Cardiac septum (tissue), 1 donor: Measurements from ENCODE around the gene SLC1A3. TPM values are rescaled to one million over a fixed set of nuclear protein-coding genes. Genes with fewer than 3 reads are reported as not detected.
"Not testable (repeated sequence)": the region's sequence is repeated elsewhere in the genome, so short reads cannot be mapped to it uniquely, and the experiment has no call there.

Source experiments
- DNase-seq: peaks from one replicate; pipeline ENCODE4 v3.0.0-alpha.2; 2020; ENCODE audit warnings: low spot score
- intact Hi-C: fragments of 100-400 bp; cut with DNase I; formaldehyde crosslinking; loops from one replicate; pipeline ENCODE4 v1.14.0; 2022
- total RNA-seq: library from RNA; stranded (reverse); fragmentation: NEBNext Ultra II Directional; extraction: Animal tissue kit (Norgen Biotek cat#: 25700); gene quantifications from one replicate; pipeline ENCODE4 v1.2.1, GENCODE V29; 2021
- donor health status: DM: no; HTN: no; CAD: no.

The SLC1A3 gene
- total RNA-seq, 1 donor from 2014 or later = 53.0 TPM

GRCh38 chr5:36623832-36624231, 17.4 kb downstream of the SLC1A3 start:
- no peak for DNase-seq
- intact Hi-C loops = no loop called here

GRCh38 chr5:36624277-36624676, 17.9 kb downstream of the SLC1A3 start:
- intact Hi-C loops = no loop called here
- DNase-seq = no peak

- intact Hi-C loops = no loop called here
These were observed 22.3 kb downstream of the SLC1A3 start for GRCh38 chr5:36628695-36629094.

GRCh38 chr5:36629729-36630128, 23.3 kb downstream of the SLC1A3 start:
- DNase-seq = no peak
- intact Hi-C loops = no loop called here

More at GRCh38 chr5:36628695-36629094, 22.3 kb downstream of the SLC1A3 start:
- DNase-seq = no peak

- intact Hi-C loops = no loop called here
- DNase-seq = no peak
These were observed 24.1 kb downstream of the SLC1A3 start for GRCh38 chr5:36630201-36631145.

GRCh38 chr5:36631154-36631553, 24.7 kb downstream of the SLC1A3 start:
- intact Hi-C loops = no loop called here
- no peak for DNase-seq

GRCh38 chr5:36631620-36632362, 25.4 kb downstream of the SLC1A3 start:
- intact Hi-C loops = no loop called here
- no peak for DNase-seq

DNA sequence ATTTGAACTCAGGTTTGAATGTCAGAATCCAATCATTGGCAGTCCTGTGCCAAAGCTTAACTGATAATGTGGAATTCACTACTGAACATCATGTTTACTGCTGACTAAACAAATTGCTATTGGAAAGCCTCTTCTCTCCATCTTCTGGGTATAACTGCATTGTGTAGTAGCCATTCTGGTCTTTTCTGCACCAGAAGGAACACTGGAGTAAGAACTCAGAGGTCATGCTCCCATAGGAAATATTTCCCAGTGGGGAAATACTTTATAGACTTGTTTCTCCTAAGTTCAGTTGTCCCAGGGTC, 25.9 kb downstream of the SLC1A3 start:
- intact Hi-C loops = no loop called here
- no peak for DNase-seq

GRCh38 chr5:36635721-36636390, 29.4 kb downstream of the SLC1A3 start:
- DNase-seq = no peak
- intact Hi-C loops = no loop called here

GRCh38 chr5:36637101-36637500, 30.7 kb downstream of the SLC1A3 start:
- intact Hi-C loops = no loop called here
- DNase-seq = no peak

DNA sequence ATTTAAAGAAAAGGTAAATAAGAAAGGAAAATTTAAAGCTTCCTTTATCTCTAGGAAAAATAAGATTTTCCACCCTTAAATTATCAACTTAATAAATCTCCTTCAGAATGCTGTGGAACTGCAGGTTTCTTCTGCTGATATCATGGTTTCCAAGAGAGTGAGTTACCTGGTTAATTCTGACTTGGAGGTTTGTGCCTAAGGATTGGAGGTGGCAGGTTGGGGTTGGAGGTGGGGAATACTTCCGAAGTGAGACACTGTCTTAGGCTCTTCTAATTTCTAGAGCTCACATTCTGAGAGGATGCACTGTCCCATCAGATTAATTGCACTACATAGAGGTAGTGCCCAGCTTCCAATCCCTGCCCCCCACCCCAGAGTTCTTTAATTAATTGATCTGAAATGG, 31.1 kb downstream of the SLC1A3 start:
- intact Hi-C loops = no loop called here

DNA sequence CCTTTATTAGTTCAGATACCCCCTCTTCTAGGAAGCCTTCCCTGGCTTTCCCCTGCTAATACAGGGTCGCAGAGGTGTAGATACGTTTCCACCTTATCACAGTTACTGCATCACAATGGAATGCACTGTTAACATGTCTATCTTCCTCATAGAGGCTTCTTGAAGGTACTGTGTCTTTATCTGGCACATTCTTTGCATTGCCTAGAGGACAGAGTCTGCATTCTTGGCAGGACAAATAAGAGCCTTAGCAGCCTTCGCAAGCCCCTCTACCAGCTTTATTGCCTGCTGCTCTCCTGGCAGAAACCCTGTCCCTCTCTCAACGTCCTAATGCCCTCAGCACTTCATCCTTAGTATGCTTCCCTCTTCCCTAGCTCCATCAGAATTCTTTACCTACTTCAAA, 31.6 kb downstream of the SLC1A3 start:
- intact Hi-C loops = no loop called here
- no peak for DNase-seq

More for the DNA sequence above, 31.1 kb downstream of the SLC1A3 start:
- DNase-seq = no peak

GRCh38 chr5:36640949-36641348, 34.5 kb downstream of the SLC1A3 start:
- intact Hi-C loops = no loop called here
- DNase-seq = no peak

GRCh38 chr5:36641431-36641830, 35.0 kb downstream of the SLC1A3 start:
- intact Hi-C loops = no loop called here
- DNase-seq = no peak

DNA sequence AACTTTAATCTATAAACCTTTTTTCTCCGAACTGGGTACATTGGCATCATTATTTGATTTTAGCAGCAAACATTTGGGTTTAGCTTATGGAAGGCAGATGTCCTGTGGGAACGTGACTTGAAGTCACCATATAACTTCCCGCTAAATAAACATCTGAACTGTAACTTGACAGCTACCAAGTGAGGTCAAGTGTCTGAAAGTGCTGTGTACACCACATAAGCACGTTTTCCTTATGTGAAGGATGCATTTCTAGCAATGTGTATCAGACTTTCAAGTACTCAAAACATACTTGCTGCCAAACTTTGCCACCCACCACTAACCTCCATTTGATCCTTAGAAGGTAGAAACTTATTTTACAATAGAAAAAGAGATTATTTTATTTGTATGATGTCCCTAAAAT, 35.7 kb downstream of the SLC1A3 start:
- DNase-seq = no peak
- intact Hi-C loops = no loop called here

DNA sequence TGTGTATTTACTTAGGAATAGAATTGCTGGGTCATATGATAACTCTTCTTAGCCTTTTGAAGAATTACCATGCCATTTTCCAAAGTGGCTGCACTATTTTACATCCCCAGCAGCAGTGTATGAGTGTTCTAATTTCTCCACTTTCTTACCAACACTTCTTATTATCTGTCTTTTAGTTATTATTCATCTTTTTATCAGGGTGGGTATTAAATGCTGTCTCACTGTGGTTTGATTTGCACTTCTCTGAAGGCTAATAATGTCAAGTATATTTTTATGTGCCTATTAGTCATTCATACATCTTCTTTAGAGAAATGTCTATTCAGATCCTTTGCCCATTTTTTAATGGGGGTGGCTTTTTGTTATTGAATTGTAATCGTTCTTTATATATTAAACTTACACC, 36.8 kb downstream of the SLC1A3 start:
- no peak for DNase-seq
- intact Hi-C loops = no loop called here

GRCh38 chr5:36643841-36644240, 37.4 kb downstream of the SLC1A3 start:
- DNase-seq, intact Hi-C loops: not testable (repeated sequence)

DNA sequence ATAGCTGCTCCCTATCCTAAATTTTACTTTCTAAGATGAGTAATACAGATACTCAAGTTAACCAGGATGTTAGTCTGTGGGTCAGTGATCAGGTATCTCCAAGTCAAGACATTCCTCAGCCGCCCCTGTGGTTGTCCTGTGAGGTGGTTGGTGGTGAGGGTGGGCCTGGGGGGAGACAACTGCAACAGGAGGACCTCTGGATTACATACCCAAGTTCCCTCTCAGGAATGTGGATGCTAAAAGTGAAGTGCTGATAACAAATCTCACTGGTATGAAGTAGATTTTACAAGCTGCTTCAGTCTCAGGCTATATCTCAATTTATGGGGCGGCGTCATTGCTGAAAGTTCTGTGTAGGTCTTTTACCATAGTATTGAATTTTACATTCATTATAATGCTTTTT, 38.3 kb downstream of the SLC1A3 start:
- intact Hi-C loops = no loop called here
- DNase-seq = no peak

DNA sequence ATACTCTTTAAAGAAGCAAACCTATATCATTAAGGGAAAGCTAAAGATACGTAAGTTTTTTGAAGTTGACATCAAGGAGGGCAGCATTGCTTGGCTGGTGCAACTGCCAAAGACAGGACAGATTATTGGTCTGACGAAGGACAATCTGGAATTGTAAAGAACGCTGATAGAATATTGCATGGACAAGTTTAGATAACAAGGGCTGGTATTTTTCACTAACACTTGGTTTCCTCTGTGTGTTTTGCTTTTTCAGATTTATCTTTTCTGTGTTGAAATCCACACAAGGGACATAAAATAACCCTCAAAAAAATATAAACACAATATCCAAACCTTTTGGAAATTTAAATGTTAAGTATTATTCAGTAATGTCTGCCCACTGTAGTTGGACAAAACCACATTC, 39.7 kb downstream of the SLC1A3 start:
- no peak for DNase-seq
- intact Hi-C loops = no loop called here

- DNase-seq = no peak
- intact Hi-C loops = no loop called here
These were observed 40.2 kb downstream of the SLC1A3 start for GRCh38 chr5:36646507-36647023.
